Right atrium auricular region (tissue), 2 donors: ENCODE results near the gene PDK2. TPM values are rescaled to one million over a fixed set of nuclear protein-coding genes. Genes with fewer than 3 reads are reported as not detected.
A peak's percentile ranks its signal among the peaks of the same experiment; 100 is the strongest.

Source experiments
- DNase-seq: peaks from one replicate; pipeline ENCODE4 v3.0.0-alpha.2; 2019; ENCODE audit warnings: low spot score
- H3K27ac ChIP-seq, 2 donors: fragments of 200-600 bp; sonication (generic); 1 replicate in 1 of 2; 2 replicates in 1 of 2; pipeline ENCODE4 v1.5.1; 2016 to 2019
- H3K27me3 ChIP-seq, 2 donors: fragments of 200-600 bp; sonication (generic); one replicate each; pipeline versions ENCODE4 v1.5.1 to v1.6.0; 2017 to 2019
- H3K36me3 ChIP-seq: fragments of 200-600 bp; sonication (generic); one replicate; pipeline ENCODE4 v1.5.1; 2016
- H3K4me1 ChIP-seq, 2 donors: fragments of 200-600 bp; sonication (generic); one replicate each; pipeline versions ENCODE4 v1.5.1 to v1.6.0; 2017 to 2019
- H3K4me3 ChIP-seq, 2 donors: fragments of 200-600 bp; sonication (generic); 1 replicate in 1 of 2; 2 replicates in 1 of 2; pipeline ENCODE4 v1.5.1; 2017 to 2019; ENCODE audit warnings: mild to moderate bottlenecking in 1 of 2, moderate library complexity in 1 of 2
- H3K9me3 ChIP-seq, 2 donors: fragments of 200-600 bp; sonication (generic); one replicate each; pipeline ENCODE4 v1.5.1; 2019
- total RNA-seq, 2 donors: library from RNA; depleted of rRNA; stranded (reverse); fragments of >200 nt; gene quantifications; one replicate each; pipeline ENCODE4 v1.1.0, GENCODE V29; 2016
- TF ChIP-seq, protein P1 (sequence below), 2 donors: fragments of 200-600 bp; sonication (generic); IDR thresholded peaks; one replicate each; pipeline ENCODE4 v1.5.1; 2019; ENCODE audit warnings: antibody characterized with exemption in 2 of 2

Gene PDK2
- total RNA-seq, 2 donors from 2014 or later = 186 to 214 TPM

DNA sequence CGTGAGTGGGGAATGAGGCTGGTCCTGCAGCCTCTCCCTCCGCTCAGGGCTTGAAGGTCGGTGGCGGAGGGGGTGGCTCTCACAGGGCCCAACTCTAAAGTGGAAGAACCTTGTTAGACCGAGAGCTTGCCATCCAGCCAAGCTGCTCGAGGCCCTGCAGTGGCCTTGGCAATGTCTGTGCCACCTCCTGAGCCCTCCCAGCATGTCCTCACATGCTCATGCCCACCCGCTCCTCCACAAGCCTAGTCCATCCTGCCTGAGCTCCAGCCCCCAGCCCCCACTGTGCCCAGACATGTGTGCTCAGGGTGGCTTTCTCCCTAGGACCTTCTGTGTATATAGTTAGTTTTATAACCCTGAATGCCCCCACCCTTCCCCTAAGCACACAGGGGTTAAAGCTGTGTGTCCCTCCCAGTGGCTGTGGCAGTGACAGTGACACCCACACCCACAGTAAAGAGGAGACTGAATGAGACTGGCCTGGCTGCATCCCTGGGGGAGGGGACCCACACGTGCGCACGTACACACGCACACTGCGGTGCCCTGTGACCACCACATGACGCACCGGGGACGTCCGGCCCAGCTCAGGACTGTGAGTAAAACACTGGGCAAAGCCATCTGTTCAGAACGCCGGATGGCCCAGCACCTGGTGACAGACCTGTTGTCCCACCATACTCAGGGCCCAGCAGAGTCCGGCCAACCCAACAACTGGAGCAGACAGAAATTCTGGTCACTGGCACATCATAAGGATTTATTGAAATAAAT is 15.6 kb downstream of the PDK2 start:
- DNase-seq = peak; percentile 84
- H3K4me1 ChIP-seq = peaks cover 0 to 52% of the 10 kb centered on the region in 2 donors
- H3K9me3 ChIP-seq = no peaks in the 10 kb centered on the region
- H3K36me3 ChIP-seq = peaks cover 49% of the 10 kb centered on the region
- TF ChIP-seq, protein P1, sequence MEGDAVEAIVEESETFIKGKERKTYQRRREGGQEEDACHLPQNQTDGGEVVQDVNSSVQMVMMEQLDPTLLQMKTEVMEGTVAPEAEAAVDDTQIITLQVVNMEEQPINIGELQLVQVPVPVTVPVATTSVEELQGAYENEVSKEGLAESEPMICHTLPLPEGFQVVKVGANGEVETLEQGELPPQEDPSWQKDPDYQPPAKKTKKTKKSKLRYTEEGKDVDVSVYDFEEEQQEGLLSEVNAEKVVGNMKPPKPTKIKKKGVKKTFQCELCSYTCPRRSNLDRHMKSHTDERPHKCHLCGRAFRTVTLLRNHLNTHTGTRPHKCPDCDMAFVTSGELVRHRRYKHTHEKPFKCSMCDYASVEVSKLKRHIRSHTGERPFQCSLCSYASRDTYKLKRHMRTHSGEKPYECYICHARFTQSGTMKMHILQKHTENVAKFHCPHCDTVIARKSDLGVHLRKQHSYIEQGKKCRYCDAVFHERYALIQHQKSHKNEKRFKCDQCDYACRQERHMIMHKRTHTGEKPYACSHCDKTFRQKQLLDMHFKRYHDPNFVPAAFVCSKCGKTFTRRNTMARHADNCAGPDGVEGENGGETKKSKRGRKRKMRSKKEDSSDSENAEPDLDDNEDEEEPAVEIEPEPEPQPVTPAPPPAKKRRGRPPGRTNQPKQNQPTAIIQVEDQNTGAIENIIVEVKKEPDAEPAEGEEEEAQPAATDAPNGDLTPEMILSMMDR (IDR thresholded peaks at IDR 0.05) = no peak
- H3K27me3 ChIP-seq = no peaks in the 10 kb centered on the region
- no peak overlapping the region for H3K4me3 ChIP-seq
- H3K27ac ChIP-seq = peak overlapping the region; percentile 94 to 100

DNA sequence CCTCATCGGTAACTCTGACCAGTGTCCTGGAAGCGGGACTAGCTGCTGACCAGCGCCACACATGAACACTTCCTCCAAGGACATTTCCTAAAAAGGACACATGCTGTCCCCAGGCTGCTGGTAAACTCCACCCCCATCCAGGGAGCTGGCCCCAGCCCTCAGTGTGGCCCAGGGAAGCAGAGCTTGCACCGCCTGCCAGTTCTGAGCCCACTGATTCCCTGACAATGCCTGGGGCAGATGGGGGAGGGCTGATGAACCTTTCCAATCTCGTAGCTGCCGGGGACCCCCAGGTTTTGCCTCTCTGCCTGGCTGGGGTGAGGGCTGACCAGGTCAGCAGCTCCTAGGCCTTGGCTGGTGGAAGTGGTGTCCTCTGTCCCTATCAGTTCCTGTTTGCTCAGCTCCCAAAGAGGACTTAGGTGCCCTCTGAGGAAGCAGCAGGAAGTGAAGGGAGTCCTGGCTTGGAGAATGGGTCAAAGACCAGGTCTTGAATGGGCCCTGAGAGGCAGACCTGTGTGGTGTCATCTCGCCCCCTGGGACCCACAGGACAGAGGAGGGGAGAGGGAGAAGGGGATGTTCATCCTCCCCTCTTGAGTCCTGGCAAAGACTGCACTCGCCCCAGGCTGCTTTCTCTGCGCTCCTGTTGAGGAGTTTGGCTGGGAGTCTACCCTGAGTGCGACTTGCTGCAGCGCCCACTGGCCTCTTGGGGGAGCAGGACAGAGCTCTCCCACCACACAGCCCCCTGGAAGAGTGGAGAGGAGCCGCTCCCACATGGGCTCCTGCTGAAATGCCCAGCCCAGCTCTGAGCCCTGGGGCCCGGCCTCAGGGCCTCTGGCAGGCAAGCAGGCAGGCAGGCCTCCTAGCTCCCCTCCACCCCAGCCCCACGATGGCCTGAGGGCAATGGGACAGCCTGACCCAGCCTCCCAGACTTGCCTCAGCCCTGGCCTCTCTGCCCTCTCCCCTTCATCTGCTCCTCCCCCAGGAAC is 16.8 kb downstream of the PDK2 start:
- Histone ChIP-seq H3K36me3 (peaks cover 37% of the 10 kb centered on the region), H3K4me1 (peaks cover 0 to 57% of the 10 kb centered on the region in 2 donors), H3K27me3 (no peaks in the 10 kb centered on the region), H3K27ac (peak overlapping the region; percentile 94 to 100), H3K9me3 (no peaks in the 10 kb centered on the region), H3K4me3 (no peak overlapping the region)
- TF ChIP-seq, protein P1 (IDR thresholded peaks at IDR 0.05) = no peak
- peak; percentile 82 for DNase-seq

DNA sequence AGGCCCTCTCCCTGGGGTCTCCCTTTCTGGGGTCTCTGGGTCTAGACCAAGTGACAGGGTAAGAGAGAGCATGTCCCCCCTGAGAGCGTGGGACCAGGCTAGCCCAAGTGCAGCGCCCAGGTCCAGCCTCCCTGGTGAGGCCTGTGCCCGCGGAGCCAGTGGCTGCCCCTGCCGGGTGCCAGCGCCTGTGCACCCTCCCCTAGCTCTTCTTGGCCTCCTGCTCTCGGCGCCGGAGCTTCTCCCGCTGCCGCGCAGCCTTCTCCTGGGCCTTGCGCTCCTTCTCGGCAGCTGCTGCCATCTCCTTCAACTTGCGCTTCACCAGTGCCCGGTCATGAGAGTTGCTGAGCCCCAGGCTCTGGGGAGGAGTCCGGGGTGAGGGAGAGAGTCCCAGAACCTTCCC is 17.5 kb downstream of the PDK2 start:
- peak overlapping the region; percentile 94 to 100 for H3K27ac ChIP-seq
- no peak for DNase-seq
- peaks cover 0 to 64% of the 10 kb centered on the region in 2 donors for H3K4me1 ChIP-seq
- H3K9me3 ChIP-seq = no peaks in the 10 kb centered on the region
- TF ChIP-seq, protein P1 (IDR thresholded peaks at IDR 0.05) = no peak
- H3K27me3 ChIP-seq = no peaks in the 10 kb centered on the region
- H3K36me3 ChIP-seq = peaks cover 31% of the 10 kb centered on the region
- no peak overlapping the region for H3K4me3 ChIP-seq

DNA sequence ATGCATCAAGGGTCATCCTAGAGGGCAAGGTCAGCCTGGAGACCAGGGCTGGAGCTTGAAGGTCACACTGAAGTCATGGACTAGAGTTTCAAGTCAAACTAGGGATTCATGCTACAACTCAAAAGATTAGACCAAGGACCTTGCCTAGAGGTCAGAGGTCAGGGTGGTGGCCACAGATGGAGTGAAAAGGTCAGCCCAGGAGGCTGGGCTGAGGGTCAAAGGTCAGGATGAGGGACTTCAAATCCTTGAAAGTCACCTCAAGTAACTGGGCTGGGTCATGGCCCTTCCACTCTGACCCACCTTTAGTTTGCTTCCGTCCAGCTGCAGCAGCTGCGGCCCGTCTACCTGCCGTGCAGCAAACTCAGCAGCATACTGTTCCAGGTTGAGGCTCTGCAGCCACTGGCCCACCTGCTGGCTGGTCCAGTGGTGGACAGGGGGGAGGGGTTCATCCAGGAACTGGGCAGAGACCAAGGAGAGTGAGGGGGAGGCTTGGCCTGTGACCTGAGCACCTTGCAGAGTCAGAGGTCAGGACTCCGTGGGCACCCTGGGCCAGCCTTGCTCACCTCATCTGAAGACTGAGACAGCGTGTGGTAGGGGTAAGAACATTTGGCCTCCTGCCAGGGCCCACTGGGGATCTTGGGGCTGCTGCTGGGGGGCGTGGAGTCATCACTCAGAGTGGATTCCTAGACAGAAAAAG is 18.6 kb downstream of the PDK2 start:
- Histone ChIP-seq H3K27me3 (no peaks in the 10 kb centered on the region), H3K36me3 (peaks cover 20% of the 10 kb centered on the region), H3K9me3 (no peaks in the 10 kb centered on the region), H3K4me1 (peaks cover 0 to 70% of the 10 kb centered on the region in 2 donors), H3K4me3 (no peak overlapping the region), H3K27ac (peak overlapping the region; percentile 94 to 100)
- TF ChIP-seq, protein P1 (IDR thresholded peaks at IDR 0.05) = no peak
- no peak for DNase-seq

DNA sequence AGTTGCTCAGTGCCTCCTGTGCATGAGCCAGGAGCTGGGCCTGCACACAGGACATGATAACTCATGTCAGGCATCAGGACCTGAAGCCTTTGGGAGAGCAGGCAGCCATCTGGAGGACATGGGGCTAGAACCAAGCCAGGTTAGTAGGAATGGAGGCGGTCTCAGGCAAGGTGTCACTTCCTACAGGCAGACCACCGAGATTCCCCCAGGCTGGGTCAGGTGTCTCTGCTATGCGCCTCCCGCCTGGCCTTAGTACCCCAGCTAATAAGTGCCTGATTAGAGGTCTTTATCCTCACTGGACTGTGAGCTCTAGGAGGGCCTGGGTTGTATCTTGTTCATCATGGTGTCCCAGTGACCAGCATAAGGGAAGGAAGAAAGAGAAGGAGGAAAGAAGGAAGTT is 19.2 kb downstream of the PDK2 start:
- H3K9me3 ChIP-seq = no peaks in the 10 kb centered on the region
- H3K27ac ChIP-seq = peak overlapping the region; percentile 94 to 100
- peaks cover 13% of the 10 kb centered on the region for H3K36me3 ChIP-seq
- TF ChIP-seq, protein P1 (IDR thresholded peaks at IDR 0.05) = no peak
- peaks cover 0 to 70% of the 10 kb centered on the region in 2 donors for H3K4me1 ChIP-seq
- no peak for DNase-seq
- H3K27me3 ChIP-seq = no peaks in the 10 kb centered on the region
- H3K4me3 ChIP-seq = no peak overlapping the region
